ENCODE data around the gene WDFY4. TPM values are rescaled to one million over a fixed set of nuclear protein-coding genes. Genes with fewer than 3 reads are reported as not detected.

The WDFY4 gene
- total and polyA plus RNA-seq, 2 experiments from 2014 or later = not detected

- Histone ChIP-seq H3K9ac (no peak overlapping the region), H3F3A (ENCODE audit: insufficient read depth) (no peaks in the 10 kb centered on the region), H3K4me2 (ENCODE audit: unreplicated experiment) (no peak overlapping the region), H3K27me3 (replicated peaks; ENCODE audit: insufficient read depth) (peaks cover 48% of the 10 kb centered on the region), H3K4me3 (no peak overlapping the region), H3K9me3 (ENCODE audit: low read depth) (no peaks in the 10 kb centered on the region), H2AFZ (no peak overlapping the region), H3K36me3 (ENCODE audit: low read depth) (no peaks in the 10 kb centered on the region), H3K4me1 (ENCODE audit: insufficient read depth) (no peaks in the 10 kb centered on the region), H3K9me2 (ENCODE audit: insufficient read depth) (no peaks in the 10 kb centered on the region), H4K20me1 (ENCODE audit: insufficient read depth) (no peaks in the 10 kb centered on the region), H3K79me2 (ENCODE audit: insufficient read depth) (no peaks in the 10 kb centered on the region), H3K27ac (no peak overlapping the region)
- no peak for DNase-seq
- in situ Hi-C loops (cut with MboI) = no loop called here
- 33 to 37% methylated on average over 2 of the region's 2 CpGs for WGBS, 2 experiments (ENCODE audit: low coverage in 1 of 2, low lambda C conversion rate in 2 of 2, missing lambda C conversion rate in 2 of 2)
- TF ChIP-seq EZH2phosphoT487 (IDR thresholded peaks at IDR 0.05; ENCODE audit: insufficient read depth, low read depth) (no peak), EZH2 (IDR thresholded peaks at IDR 0.05; ENCODE audit: insufficient read depth, poor library complexity, severe bottlenecking) (no peak)
Measured at GRCh38 chr10:48948470-48949037, 263.9 kb downstream of the WDFY4 start.

- TF ChIP-seq EZH2phosphoT487 (IDR thresholded peaks at IDR 0.05; ENCODE audit: insufficient read depth, low read depth) = no peak
- no peak for TF ChIP-seq EZH2 (IDR thresholded peaks at IDR 0.05; ENCODE audit: insufficient read depth, poor library complexity, severe bottlenecking)
- DNase-seq = no peak
- Histone ChIP-seq H4K20me1 (ENCODE audit: insufficient read depth) (no peaks in the 10 kb centered on the region), H3K4me2 (ENCODE audit: unreplicated experiment) (no peak overlapping the region), H3K4me1 (ENCODE audit: insufficient read depth) (no peaks in the 10 kb centered on the region), H2AFZ (no peak overlapping the region), H3K9me2 (ENCODE audit: insufficient read depth) (no peaks in the 10 kb centered on the region), H3K27ac (no peak overlapping the region), H3K79me2 (ENCODE audit: insufficient read depth) (no peaks in the 10 kb centered on the region), H3K9me3 (ENCODE audit: low read depth) (no peaks in the 10 kb centered on the region), H3K4me3 (no peak overlapping the region), H3K9ac (no peak overlapping the region), H3F3A (ENCODE audit: insufficient read depth) (no peaks in the 10 kb centered on the region), H3K36me3 (ENCODE audit: low read depth) (no peaks in the 10 kb centered on the region), H3K27me3 (replicated peaks; ENCODE audit: insufficient read depth) (peaks cover 43% of the 10 kb centered on the region)
- 54 to 56% methylated on average over 7 of the region's 7 CpGs for WGBS, 2 experiments (ENCODE audit: low coverage in 1 of 2, low lambda C conversion rate in 2 of 2, missing lambda C conversion rate in 2 of 2)
- in situ Hi-C loops (cut with MboI) = no loop called here
Measured at GRCh38 chr10:48951707-48952106, 267.0 kb downstream of the WDFY4 start.

- Histone ChIP-seq H3K36me3 (ENCODE audit: low read depth) (no peaks in the 10 kb centered on the region), H3K9me3 (ENCODE audit: low read depth) (no peaks in the 10 kb centered on the region), H4K20me1 (ENCODE audit: insufficient read depth) (no peaks in the 10 kb centered on the region), H3K4me2 (ENCODE audit: unreplicated experiment) (no peak overlapping the region), H2AFZ (no peak overlapping the region), H3F3A (ENCODE audit: insufficient read depth) (no peaks in the 10 kb centered on the region), H3K79me2 (ENCODE audit: insufficient read depth) (no peaks in the 10 kb centered on the region), H3K4me3 (no peak overlapping the region), H3K27me3 (replicated peaks; ENCODE audit: insufficient read depth) (peaks cover 32% of the 10 kb centered on the region), H3K9ac (no peak overlapping the region), H3K4me1 (ENCODE audit: insufficient read depth) (no peaks in the 10 kb centered on the region), H3K9me2 (ENCODE audit: insufficient read depth) (no peaks in the 10 kb centered on the region), H3K27ac (no peak overlapping the region)
- WGBS, 2 experiments (ENCODE audit: low coverage in 1 of 2, low lambda C conversion rate in 2 of 2, missing lambda C conversion rate in 2 of 2) = 68 to 69% methylated on average over 15 to 16 of the region's 16 CpGs
- no peak for DNase-seq
- in situ Hi-C loops (cut with MboI) = no loop called here
- TF ChIP-seq EZH2 (IDR thresholded peaks at IDR 0.05; ENCODE audit: insufficient read depth, poor library complexity, severe bottlenecking) (no peak), EZH2phosphoT487 (IDR thresholded peaks at IDR 0.05; ENCODE audit: insufficient read depth, low read depth) (no peak)
Measured at GRCh38 chr10:48957361-48958151, 272.9 kb downstream of the WDFY4 start.

DNA sequence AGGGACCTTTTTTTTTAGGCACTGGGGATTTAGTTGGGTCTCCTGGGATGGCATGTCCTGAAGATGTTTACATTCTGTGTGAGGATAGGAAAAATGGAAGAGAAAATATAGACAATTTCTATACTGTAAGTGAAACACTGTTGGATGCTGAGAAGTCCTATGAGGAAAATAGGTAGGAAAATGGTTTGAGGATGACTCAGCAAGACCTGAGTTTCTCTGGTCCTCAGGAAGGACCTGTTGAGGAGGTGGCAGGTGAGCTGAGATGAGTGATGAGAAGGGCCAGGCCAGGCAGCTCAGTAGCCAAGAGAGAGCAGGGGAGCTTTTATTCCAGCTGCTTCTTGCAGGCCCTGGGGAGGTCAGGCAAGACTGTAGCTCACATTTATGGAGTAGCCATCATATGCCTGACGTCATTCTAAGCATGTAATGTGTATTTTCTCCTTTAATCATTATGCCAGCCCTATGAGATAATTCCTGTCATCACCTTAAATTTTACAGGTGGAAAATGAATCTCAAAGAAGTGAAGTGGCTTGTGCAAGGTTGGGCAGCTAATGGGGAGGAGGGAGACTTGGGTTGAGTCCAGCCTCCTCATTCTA lies 274.0 kb downstream of the WDFY4 start:
- no peak overlapping the region for H3K27ac ChIP-seq
- in situ Hi-C loops (cut with MboI) = no loop called here
- peaks cover 28% of the 10 kb centered on the region for H3K27me3 ChIP-seq (replicated peaks; ENCODE audit: insufficient read depth)
- no peak overlapping the region for H2AFZ ChIP-seq
- H4K20me1 ChIP-seq (ENCODE audit: insufficient read depth) = no peaks in the 10 kb centered on the region
- no peaks in the 10 kb centered on the region for H3K9me3 ChIP-seq (ENCODE audit: low read depth)
- H3K4me1 ChIP-seq (ENCODE audit: insufficient read depth) = no peaks in the 10 kb centered on the region
- H3K9ac ChIP-seq = no peak overlapping the region
- H3K36me3 ChIP-seq (ENCODE audit: low read depth) = no peaks in the 10 kb centered on the region
- WGBS, 2 experiments (ENCODE audit: low coverage in 1 of 2, low lambda C conversion rate in 2 of 2, missing lambda C conversion rate in 2 of 2) = 29 to 33% methylated on average over 1 of the region's 1 CpG
- H3K9me2 ChIP-seq (ENCODE audit: insufficient read depth) = no peaks in the 10 kb centered on the region
- no peak overlapping the region for H3K4me2 ChIP-seq (ENCODE audit: unreplicated experiment)
- no peak for DNase-seq
- no peak for TF ChIP-seq EZH2phosphoT487 (IDR thresholded peaks at IDR 0.05; ENCODE audit: insufficient read depth, low read depth)
- TF ChIP-seq EZH2 (IDR thresholded peaks at IDR 0.05; ENCODE audit: insufficient read depth, poor library complexity, severe bottlenecking) = no peak
- H3K4me3 ChIP-seq = no peak overlapping the region
- no peaks in the 10 kb centered on the region for H3K79me2 ChIP-seq (ENCODE audit: insufficient read depth)
- H3F3A ChIP-seq (ENCODE audit: insufficient read depth) = no peaks in the 10 kb centered on the region
